HCT116 (cell line): Measurements from ENCODE around the gene PLD5.

Experiments used
- CBX3 ChIP-seq: IDR thresholded peaks from 2 replicates; pipeline ENCODE4 v1.6.1; 2012; ENCODE audit warnings: low read depth
- FOSL1 ChIP-seq: IDR thresholded peaks from 2 replicates; pipeline ENCODE4 v1.6.1; 2012; ENCODE audit warnings: low read depth
- TF ChIP-seq, protein P1 (sequence below), 3 experiments: fragments of 200-600 bp in 1 of 3; sonication (generic) in 1 of 3; IDR thresholded peaks in 2 of 3; conservative IDR thresholded peaks in 1 of 3; 2 replicates each; pipeline ENCODE4 v1.5.1; 2012 to 2017; ENCODE audit warnings: low read depth in 2 of 3, low read length in 2 of 3, antibody characterized with exemption in 1 of 3, borderline replicate concordance in 1 of 3, control low read depth in 1 of 3, mild to moderate bottlenecking in 1 of 3, mixed read lengths in 1 of 3, mixed run types in 1 of 3, moderate library complexity in 1 of 3; ENCODE audit not compliant: insufficient read depth in 1 of 3

DNA sequence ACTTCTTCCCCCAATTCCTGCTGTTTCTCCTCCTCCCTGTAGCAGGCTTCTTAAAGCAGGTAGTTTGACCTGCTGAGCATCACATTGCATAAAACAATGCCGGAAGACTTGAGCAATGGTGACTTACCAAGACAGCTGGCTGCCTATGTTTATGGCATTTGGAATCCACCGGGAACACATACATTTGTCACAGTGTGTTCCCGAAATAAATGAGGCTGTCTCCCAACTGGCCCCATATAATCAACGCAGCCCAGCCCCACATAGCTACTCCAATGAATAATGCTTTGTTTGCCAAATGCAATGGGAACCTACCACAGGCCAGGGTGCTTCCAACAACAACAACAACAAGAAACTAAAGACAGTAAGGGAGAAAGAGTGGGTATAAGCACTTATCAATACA lies 339.5 kb downstream of the PLD5 start:
- TF ChIP-seq CBX3: no peak
- TF ChIP-seq, protein P1, sequence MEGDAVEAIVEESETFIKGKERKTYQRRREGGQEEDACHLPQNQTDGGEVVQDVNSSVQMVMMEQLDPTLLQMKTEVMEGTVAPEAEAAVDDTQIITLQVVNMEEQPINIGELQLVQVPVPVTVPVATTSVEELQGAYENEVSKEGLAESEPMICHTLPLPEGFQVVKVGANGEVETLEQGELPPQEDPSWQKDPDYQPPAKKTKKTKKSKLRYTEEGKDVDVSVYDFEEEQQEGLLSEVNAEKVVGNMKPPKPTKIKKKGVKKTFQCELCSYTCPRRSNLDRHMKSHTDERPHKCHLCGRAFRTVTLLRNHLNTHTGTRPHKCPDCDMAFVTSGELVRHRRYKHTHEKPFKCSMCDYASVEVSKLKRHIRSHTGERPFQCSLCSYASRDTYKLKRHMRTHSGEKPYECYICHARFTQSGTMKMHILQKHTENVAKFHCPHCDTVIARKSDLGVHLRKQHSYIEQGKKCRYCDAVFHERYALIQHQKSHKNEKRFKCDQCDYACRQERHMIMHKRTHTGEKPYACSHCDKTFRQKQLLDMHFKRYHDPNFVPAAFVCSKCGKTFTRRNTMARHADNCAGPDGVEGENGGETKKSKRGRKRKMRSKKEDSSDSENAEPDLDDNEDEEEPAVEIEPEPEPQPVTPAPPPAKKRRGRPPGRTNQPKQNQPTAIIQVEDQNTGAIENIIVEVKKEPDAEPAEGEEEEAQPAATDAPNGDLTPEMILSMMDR (IDR thresholded peaks at IDR 0.05 in 2 of 3, conservative IDR thresholded peaks at IDR 0.05 in 1 of 3; ENCODE audit: borderline replicate concordance in 1 of 3, insufficient read depth in 1 of 3, low read depth in 2 of 3, low read length in 2 of 3): no peak
- no peak for TF ChIP-seq FOSL1
